Esophagus muscularis mucosa (tissue), 4 donors: ENCODE results near the gene KCNJ18.
"Not testable (repeated sequence)": the region's sequence is repeated elsewhere in the genome, so short reads cannot be mapped to it uniquely, and the experiment has no call there.

ENCODE experiments used
- EP300 ChIP-seq: sonication (generic); formaldehyde crosslinking; IDR thresholded peaks from one replicate; pipeline ENCODE4 v1.6.1; 2017; ENCODE audit warnings: antibody characterized with exemption
- POLR2A ChIP-seq: fragments of 450-650 bp; IDR thresholded peaks from one replicate; pipeline ENCODE4 v1.6.1; 2017; ENCODE audit warnings: antibody characterized with exemption, moderate library complexity, mild to moderate bottlenecking, low read depth
- POLR2AphosphoS5 ChIP-seq, 2 donors: sonication (generic); formaldehyde crosslinking; IDR thresholded peaks; one replicate each; pipeline ENCODE4 v1.6.1; 2017; ENCODE audit warnings: antibody characterized with exemption in 2 of 2
- TF ChIP-seq, protein P1 (sequence below), 3 experiments: fragments of 200-600 bp in 2 of 3; fragments of 450-650 bp in 1 of 3; sonication (generic) in 2 of 3; IDR thresholded peaks; one replicate each; pipeline ENCODE4 v1.5.1; 2017 to 2019; ENCODE audit warnings: antibody characterized with exemption in 3 of 3, mild to moderate bottlenecking in 2 of 3, moderate library complexity in 1 of 3

DNA sequence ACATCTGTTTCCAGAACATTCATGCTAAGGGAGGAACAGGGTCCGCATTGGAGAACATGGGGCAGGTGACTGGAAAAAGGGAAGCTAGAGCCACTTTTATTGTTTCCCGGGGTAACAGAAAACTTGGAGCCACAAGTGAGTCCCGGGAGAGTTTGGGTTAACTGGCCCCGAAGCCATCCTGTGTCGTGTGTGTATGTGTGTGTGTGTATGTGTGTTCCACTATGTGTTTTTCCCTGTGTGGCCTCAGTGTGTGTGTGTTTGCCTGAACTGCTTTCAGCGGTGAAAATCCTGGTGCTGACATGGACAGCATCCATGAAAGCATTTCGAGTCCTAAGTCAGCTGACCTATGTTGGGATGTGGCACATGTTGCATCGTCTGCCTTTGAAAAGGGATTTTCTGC is 20.7 kb downstream of the KCNJ18 start:
- TF ChIP-seq, protein P1, sequence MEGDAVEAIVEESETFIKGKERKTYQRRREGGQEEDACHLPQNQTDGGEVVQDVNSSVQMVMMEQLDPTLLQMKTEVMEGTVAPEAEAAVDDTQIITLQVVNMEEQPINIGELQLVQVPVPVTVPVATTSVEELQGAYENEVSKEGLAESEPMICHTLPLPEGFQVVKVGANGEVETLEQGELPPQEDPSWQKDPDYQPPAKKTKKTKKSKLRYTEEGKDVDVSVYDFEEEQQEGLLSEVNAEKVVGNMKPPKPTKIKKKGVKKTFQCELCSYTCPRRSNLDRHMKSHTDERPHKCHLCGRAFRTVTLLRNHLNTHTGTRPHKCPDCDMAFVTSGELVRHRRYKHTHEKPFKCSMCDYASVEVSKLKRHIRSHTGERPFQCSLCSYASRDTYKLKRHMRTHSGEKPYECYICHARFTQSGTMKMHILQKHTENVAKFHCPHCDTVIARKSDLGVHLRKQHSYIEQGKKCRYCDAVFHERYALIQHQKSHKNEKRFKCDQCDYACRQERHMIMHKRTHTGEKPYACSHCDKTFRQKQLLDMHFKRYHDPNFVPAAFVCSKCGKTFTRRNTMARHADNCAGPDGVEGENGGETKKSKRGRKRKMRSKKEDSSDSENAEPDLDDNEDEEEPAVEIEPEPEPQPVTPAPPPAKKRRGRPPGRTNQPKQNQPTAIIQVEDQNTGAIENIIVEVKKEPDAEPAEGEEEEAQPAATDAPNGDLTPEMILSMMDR (IDR thresholded peaks at IDR 0.05), result not testable (repeated sequence)
- TF ChIP-seq POLR2AphosphoS5 (IDR thresholded peaks at IDR 0.05); POLR2A; EP300: not testable (repeated sequence)
